22Rv1 (cell line): ENCODE data around the gene UBL7.

Experiments used
- CTCF ChIP-seq: fragments of 450-650 bp; IDR thresholded peaks from 2 replicates; pipeline ENCODE4 v1.5.1; 2017; ENCODE audit warnings: mild to moderate bottlenecking
- ZFX ChIP-seq: fragments of 450-650 bp; IDR thresholded peaks from 2 replicates; pipeline ENCODE4 v1.6.1; 2017; ENCODE audit warnings: antibody characterized with exemption, borderline replicate concordance

GRCh38 chr15:74451861-74452835 lies 8.8 kb downstream of the UBL7 start:
- TF ChIP-seq CTCF (no peak), ZFX (no peak)
